T47D (cell line): ENCODE data around the gene LARP4B.

ENCODE experiments used
- DNase-seq, 2 experiments: peaks; one replicate each; pipeline versions ENCODE4 v3.0.0 to v3.0.0-alpha.2; 2011 to 2012; ENCODE audit warnings: low read depth in 1 of 2, low spot score in 1 of 2
- JUND ChIP-seq: IDR thresholded peaks from 2 replicates; pipeline ENCODE4 v1.6.1; 2012; ENCODE audit warnings: low read depth
- in situ Hi-C: cut with HindIII; loops from 2 replicates; pipeline ENCODE4 v1.10.0; 2016; ENCODE audit warnings: low sequenced_read_pairs, low pct_unique_long_range_greater_than_20kb

The LARP4B gene

GRCh38 chr10:802506-802905 is 129.0 kb downstream of the LARP4B start:
- TF ChIP-seq JUND, result no peak
- DNase-seq, result no peak
- in situ Hi-C loops, result no loop called here

- in situ Hi-C loops, result no loop called here
- DNase-seq, result no peak
- no peak for TF ChIP-seq JUND
These were observed 134.3 kb downstream of the LARP4B start for GRCh38 chr10:797179-797578.

DNA sequence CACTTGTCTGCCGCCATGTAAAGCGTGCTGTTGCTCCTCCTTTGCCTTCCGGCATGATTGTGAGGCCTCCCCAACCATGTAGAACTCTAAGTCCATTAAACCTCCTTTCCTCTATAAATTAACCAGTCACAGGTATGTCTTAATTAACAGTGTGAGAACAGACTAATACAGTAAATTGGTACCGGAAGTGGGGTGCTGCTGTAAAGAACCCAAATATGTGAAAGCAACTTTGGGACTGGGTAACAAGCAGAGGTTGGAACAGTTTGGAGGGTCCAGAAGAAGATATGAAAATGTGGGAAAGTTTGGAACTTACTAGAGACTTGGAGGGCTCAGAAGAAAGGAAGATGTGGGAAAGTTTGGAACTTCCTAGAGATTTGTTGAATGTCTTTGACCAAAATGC is 135.3 kb downstream of the LARP4B start:
- no peak for DNase-seq
- TF ChIP-seq JUND, result no peak
- in situ Hi-C loops, result no loop called here

- TF ChIP-seq JUND, result no peak
- DNase-seq, result peak; percentile 88
- in situ Hi-C loops, result no loop called here
These were observed 137.0 kb downstream of the LARP4B start for GRCh38 chr10:794382-794956.

- in situ Hi-C loops, result no loop called here
- DNase-seq, result no peak
- no peak for TF ChIP-seq JUND
These were observed 138.8 kb downstream of the LARP4B start for GRCh38 chr10:792792-793100.

GRCh38 chr10:792083-792791 is 139.3 kb downstream of the LARP4B start:
- in situ Hi-C loops, result no loop called here
- no peak for DNase-seq
- no peak for TF ChIP-seq JUND

- TF ChIP-seq JUND, result no peak
- no peak for DNase-seq
- in situ Hi-C loops, result no loop called here
These were observed 139.9 kb downstream of the LARP4B start for GRCh38 chr10:791639-792038.

- no peak for DNase-seq
- no peak for TF ChIP-seq JUND
- in situ Hi-C loops, result no loop called here
These were observed 140.5 kb downstream of the LARP4B start for GRCh38 chr10:790821-791551.

GRCh38 chr10:789831-790701 is 141.4 kb downstream of the LARP4B start:
- no peak for TF ChIP-seq JUND
- DNase-seq, result no peak
- in situ Hi-C loops, result no loop called here

GRCh38 chr10:788796-789748 is 142.4 kb downstream of the LARP4B start:
- TF ChIP-seq JUND, result no peak
- peak; percentile 71 to 77 for DNase-seq
- in situ Hi-C loops, result no loop called here

- DNase-seq, result no peak
- TF ChIP-seq JUND, result no peak
- in situ Hi-C loops, result no loop called here
These were observed 143.4 kb downstream of the LARP4B start for GRCh38 chr10:787933-788651.
